Stomach smooth muscle (tissue), 2 donors: ENCODE data around the gene PXN.

ENCODE experiments used
- H3K27ac ChIP-seq: one replicate; pipeline ENCODE4 v1.7.0; 2013; ENCODE audit warnings: mild to moderate bottlenecking, low read length, inconsistent platforms
- H3K27me3 ChIP-seq, 2 donors: one replicate each; pipeline ENCODE4 v1.7.0; 2013; ENCODE audit warnings: low read length in 2 of 2; ENCODE audit not compliant: insufficient read depth in 2 of 2, control insufficient read depth in 1 of 2
- H3K36me3 ChIP-seq, 2 donors: one replicate each; pipeline ENCODE4 v1.7.0; 2013; ENCODE audit warnings: low read length in 2 of 2; ENCODE audit not compliant: control insufficient read depth in 2 of 2, insufficient read depth in 2 of 2
- H3K4me1 ChIP-seq: one replicate; pipeline ENCODE4 v1.7.0; 2013; ENCODE audit warnings: low read length; ENCODE audit not compliant: control insufficient read depth, insufficient read depth
- H3K4me3 ChIP-seq, 2 donors: one replicate each; pipeline ENCODE4 v1.7.0; 2013; ENCODE audit warnings: low read length in 2 of 2
- H3K9ac ChIP-seq, 2 donors: one replicate each; pipeline ENCODE4 v1.7.0; 2013; ENCODE audit warnings: low read length in 2 of 2, mild to moderate bottlenecking in 1 of 2
- H3K9me3 ChIP-seq, 2 donors: one replicate each; pipeline ENCODE4 v1.7.0; 2013; ENCODE audit warnings: low read length in 2 of 2; ENCODE audit not compliant: control insufficient read depth in 2 of 2
- donor health status: healthy.
- donor health status: Pancreatic carcinoma.

PXN gene

DNA sequence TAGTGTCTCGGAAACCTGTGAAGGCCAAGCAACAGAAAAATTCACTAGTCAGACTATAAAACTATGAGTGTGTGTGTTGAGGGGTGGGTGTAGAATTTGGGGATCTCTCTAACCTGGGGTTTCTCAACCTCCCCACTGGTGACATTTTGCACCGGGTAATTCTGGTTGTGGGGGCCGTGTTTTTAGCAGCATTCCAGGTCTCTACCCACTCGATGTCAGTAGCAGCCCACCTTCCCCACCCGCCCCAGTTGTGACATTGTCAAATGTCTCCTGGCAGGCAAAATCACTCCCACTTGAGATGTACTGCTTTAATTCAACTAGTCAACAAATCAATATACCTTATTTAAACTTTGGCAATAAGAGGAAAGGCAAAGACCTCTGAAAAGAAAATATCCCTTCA is 75.1 kb downstream of the PXN start:
- H3K4me3 ChIP-seq, result no peak overlapping the region
- H3K9ac ChIP-seq, result no peak overlapping the region
- H3K27me3 ChIP-seq, result no peaks in the 10 kb centered on the region
- H3K36me3 ChIP-seq, result peaks cover 11 to 21% of the 10 kb centered on the region in 2 donors
- H3K27ac ChIP-seq, result no peak overlapping the region
- H3K9me3 ChIP-seq, result no peaks in the 10 kb centered on the region
- peaks cover 15% of the 10 kb centered on the region for H3K4me1 ChIP-seq

- Histone ChIP-seq H3K9me3 (no peaks in the 10 kb centered on the region), H3K36me3 (peaks cover 34 to 51% of the 10 kb centered on the region in 2 donors), H3K27me3 (no peaks in the 10 kb centered on the region), H3K4me3 (no peak overlapping the region), H3K27ac (no peak overlapping the region), H3K9ac (no peak overlapping the region), H3K4me1 (no peaks in the 10 kb centered on the region)
These were observed 78.9 kb downstream of the PXN start for GRCh38 chr12:120186654-120187053.

DNA sequence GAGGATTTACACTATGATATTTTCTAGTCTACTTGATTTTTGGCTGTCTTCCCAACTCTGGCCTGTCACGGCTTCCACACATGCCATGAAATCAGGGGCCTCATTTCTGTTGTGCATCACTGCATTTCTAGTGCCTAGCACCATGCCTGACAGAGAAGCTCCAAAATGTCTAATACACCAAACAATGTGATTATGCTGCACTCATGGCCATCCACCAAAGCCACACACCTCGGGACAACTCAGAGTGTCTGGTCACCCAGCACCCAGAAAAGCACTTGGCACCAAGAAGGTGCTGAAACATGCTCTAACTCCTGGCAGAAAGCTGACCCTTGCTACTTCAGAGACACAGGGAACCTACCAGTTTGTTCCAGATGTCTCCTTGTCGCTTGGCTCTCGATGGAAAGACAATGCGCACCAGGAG is 82.3 kb downstream of the PXN start:
- Histone ChIP-seq H3K27ac (no peak overlapping the region), H3K9me3 (no peaks in the 10 kb centered on the region), H3K27me3 (no peaks in the 10 kb centered on the region), H3K36me3 (peaks cover 43 to 54% of the 10 kb centered on the region in 2 donors), H3K4me1 (no peaks in the 10 kb centered on the region), H3K9ac (no peak overlapping the region), H3K4me3 (no peak overlapping the region)

- no peaks in the 10 kb centered on the region for H3K9me3 ChIP-seq
- H3K4me1 ChIP-seq, result no peaks in the 10 kb centered on the region
- no peak overlapping the region for H3K9ac ChIP-seq
- H3K27me3 ChIP-seq, result no peaks in the 10 kb centered on the region
- H3K27ac ChIP-seq, result no peak overlapping the region
- H3K36me3 ChIP-seq, result peaks cover 50 to 63% of the 10 kb centered on the region in 2 donors
- H3K4me3 ChIP-seq, result no peak overlapping the region
These were observed 83.4 kb downstream of the PXN start for GRCh38 chr12:120181991-120182631.

- Histone ChIP-seq H3K27me3 (no peaks in the 10 kb centered on the region), H3K9ac (no peak overlapping the region), H3K4me1 (no peaks in the 10 kb centered on the region), H3K36me3 (peaks cover 53 to 62% of the 10 kb centered on the region in 2 donors), H3K4me3 (no peak overlapping the region), H3K27ac (no peak overlapping the region), H3K9me3 (no peaks in the 10 kb centered on the region)
These were observed 84.6 kb downstream of the PXN start for GRCh38 chr12:120180975-120181374.

DNA sequence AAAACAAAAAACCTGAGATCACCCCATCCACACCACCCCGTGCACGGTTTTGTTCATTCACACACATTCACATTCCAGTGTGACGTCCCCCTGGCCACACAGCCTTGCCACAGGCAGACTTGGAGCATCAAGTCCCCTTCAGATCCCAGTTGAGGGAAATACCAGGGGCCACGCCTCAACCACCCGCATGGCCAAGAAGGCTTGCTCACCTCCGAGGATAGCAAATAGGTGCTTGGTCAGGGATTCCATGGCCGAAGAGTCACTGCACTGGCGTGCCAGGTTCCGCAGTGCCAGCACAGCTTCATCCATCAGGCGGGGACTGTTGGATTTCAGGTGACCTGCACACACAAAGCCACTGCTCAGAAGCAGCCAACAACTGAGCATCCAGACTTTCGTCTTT is 90.0 kb downstream of the PXN start:
- no peaks in the 10 kb centered on the region for H3K9me3 ChIP-seq
- H3K27ac ChIP-seq, result no peak overlapping the region
- H3K27me3 ChIP-seq, result no peaks in the 10 kb centered on the region
- no peaks in the 10 kb centered on the region for H3K4me1 ChIP-seq
- peaks cover 66 to 67% of the 10 kb centered on the region in 2 donors for H3K36me3 ChIP-seq
- no peak overlapping the region for H3K9ac ChIP-seq
- H3K4me3 ChIP-seq, result no peak overlapping the region

DNA sequence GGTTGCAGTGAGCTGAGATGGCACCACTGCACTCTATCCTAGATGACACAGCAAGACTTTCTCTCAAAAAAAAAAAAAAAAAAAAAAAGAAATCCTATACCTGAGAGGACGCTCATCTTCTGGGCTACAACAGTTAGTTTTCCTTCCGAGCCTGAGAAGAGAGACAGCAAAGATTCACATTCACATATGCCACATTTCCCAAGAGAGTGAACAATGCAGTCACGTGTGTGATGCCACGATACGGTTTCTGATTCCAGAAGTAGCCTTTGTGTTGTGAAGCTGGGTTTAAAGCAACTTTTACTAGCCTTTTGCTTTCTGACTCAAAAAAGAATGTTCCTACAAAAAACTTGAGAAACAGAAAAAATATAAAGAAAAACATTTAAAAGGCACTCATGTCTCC is 90.5 kb downstream of the PXN start:
- H3K36me3 ChIP-seq, result peaks cover 68 to 70% of the 10 kb centered on the region in 2 donors
- H3K27ac ChIP-seq, result no peak overlapping the region
- no peaks in the 10 kb centered on the region for H3K27me3 ChIP-seq
- no peaks in the 10 kb centered on the region for H3K4me1 ChIP-seq
- no peak overlapping the region for H3K4me3 ChIP-seq
- H3K9ac ChIP-seq, result no peak overlapping the region
- H3K9me3 ChIP-seq, result no peaks in the 10 kb centered on the region

- Histone ChIP-seq H3K36me3 (peaks cover 68% of the 10 kb centered on the region in 2 donors), H3K27me3 (no peaks in the 10 kb centered on the region), H3K9me3 (no peaks in the 10 kb centered on the region), H3K4me1 (no peaks in the 10 kb centered on the region), H3K9ac (no peak overlapping the region), H3K27ac (no peak overlapping the region), H3K4me3 (no peak overlapping the region)
These were observed 93.5 kb downstream of the PXN start for GRCh38 chr12:120172053-120172452.

GRCh38 chr12:120170631-120171030 is 94.9 kb downstream of the PXN start:
- Histone ChIP-seq H3K36me3 (peaks cover 55 to 56% of the 10 kb centered on the region in 2 donors), H3K9me3 (no peaks in the 10 kb centered on the region), H3K9ac (no peak overlapping the region), H3K27me3 (no peaks in the 10 kb centered on the region), H3K4me1 (no peaks in the 10 kb centered on the region), H3K4me3 (no peak overlapping the region), H3K27ac (no peak overlapping the region)

DNA sequence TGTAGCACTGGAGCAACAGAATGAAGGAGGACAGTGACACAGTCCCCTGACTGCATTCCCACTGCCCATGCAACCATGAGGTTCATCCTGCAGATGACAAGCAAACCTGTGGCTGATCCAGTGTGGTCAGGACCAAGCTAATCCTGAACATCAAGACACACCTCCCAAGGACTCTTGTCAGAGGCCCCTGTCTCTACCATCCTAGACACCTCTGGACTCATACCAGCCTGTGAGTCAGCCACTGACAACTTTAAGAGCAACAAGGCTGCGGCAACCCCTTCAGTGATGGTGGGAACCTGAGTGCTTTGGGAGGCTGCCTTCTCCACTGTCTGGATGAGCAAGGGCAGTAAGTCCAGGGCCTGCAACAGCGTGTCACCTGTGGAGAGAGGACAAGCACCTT is 95.6 kb downstream of the PXN start:
- no peak overlapping the region for H3K9ac ChIP-seq
- H3K36me3 ChIP-seq, result peaks cover 49 to 50% of the 10 kb centered on the region in 2 donors

DNA sequence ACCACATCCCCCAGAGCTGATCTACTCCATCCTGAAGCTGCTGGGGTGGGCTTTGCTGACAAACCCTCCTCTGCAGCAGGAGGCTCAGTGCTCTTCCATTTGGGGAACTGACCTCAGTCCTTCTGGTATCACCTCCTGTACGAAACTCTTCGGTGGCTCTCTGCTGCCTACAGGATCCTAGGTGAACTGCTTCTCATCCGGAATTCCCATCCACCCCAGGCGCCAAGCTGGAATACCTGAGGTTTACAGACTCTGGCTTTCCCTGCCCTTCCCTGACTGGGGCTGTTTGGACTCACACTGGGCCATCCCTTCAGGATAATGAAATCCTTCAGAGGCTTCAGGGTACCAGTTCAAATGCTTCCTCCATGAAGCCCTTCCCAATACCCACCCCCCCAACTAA is 97.2 kb downstream of the PXN start:
- Histone ChIP-seq H3K4me1 (no peaks in the 10 kb centered on the region), H3K36me3 (peaks cover 49 to 53% of the 10 kb centered on the region in 2 donors), H3K27ac (no peak overlapping the region), H3K27me3 (no peaks in the 10 kb centered on the region), H3K4me3 (no peak overlapping the region), H3K9ac (no peak overlapping the region), H3K9me3 (no peaks in the 10 kb centered on the region)

More for the DNA sequence above, 95.6 kb downstream of the PXN start:
- Histone ChIP-seq H3K27me3 (no peaks in the 10 kb centered on the region), H3K4me1 (no peaks in the 10 kb centered on the region), H3K27ac (no peak overlapping the region), H3K9me3 (no peaks in the 10 kb centered on the region), H3K4me3 (no peak overlapping the region)
